HG02571 (cell line): ENCODE measurements around the gene CD22.

Experiments
- ATAC-seq: cut with Tn5 transposase; IDR thresholded peaks from one replicate; pipeline ENCODE4 v1.9.1; 2021; ENCODE audit warnings: mild to moderate bottlenecking, moderate library complexity; ENCODE audit not compliant: unreplicated experiment

CD22 gene

DNA sequence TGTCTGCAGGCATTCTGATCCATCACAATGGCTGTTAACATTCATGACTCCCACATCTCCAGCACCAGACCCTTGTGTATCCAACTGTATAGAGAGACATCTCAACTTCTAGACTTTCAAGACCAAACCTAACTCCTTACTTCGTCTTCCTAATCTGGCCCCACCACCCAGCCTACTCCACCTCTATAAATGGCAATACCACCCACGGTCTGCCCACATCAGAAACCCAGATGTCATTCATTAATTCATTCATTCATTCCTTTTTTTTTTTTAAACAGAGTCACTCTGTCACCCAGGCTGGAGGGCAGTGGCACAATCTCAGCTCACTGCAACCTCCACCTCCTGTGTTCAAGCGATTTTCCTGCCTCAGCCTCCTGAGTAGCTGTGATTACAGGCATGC, 52.3 kb downstream of the CD22 start:
- ATAC-seq = no peak

DNA sequence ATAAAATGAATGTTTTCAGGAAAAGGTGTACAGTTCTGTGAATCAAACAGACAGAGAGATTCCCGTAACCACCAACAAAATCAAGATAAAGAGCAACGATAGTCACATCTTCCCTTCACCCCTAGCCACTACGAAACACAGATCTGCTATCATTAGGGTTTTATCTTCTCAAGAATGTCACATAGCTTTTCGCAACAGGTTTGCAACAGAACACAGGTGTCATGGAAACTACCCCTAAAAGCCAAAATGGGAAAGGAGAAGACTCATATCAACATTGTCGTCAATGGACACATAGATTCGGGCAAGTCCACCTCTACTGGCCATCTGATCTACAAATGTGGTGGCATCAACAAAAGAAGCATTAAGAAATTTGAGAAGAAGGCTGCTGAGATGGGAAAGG, 52.9 kb downstream of the CD22 start:
- no peak for ATAC-seq

DNA sequence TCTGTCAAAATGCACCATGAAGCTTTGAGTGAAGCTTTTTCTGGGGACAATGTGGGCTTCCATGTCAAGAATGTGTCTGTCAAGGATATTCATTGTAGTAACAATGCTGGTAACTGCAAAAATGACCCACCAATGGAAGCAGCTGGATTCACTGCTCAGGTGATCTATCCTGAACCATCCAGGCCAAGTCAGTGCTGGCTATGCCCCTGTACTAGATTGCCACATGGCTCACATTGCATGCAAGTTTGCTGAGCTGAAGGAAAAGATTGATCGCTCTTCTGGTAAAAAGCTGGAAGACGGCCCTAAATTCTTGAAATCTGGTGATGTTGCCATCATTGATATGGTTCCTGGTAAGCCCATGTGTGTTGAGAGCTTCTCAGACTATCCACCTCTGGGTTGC, 54.5 kb downstream of the CD22 start:
- no peak for ATAC-seq

DNA sequence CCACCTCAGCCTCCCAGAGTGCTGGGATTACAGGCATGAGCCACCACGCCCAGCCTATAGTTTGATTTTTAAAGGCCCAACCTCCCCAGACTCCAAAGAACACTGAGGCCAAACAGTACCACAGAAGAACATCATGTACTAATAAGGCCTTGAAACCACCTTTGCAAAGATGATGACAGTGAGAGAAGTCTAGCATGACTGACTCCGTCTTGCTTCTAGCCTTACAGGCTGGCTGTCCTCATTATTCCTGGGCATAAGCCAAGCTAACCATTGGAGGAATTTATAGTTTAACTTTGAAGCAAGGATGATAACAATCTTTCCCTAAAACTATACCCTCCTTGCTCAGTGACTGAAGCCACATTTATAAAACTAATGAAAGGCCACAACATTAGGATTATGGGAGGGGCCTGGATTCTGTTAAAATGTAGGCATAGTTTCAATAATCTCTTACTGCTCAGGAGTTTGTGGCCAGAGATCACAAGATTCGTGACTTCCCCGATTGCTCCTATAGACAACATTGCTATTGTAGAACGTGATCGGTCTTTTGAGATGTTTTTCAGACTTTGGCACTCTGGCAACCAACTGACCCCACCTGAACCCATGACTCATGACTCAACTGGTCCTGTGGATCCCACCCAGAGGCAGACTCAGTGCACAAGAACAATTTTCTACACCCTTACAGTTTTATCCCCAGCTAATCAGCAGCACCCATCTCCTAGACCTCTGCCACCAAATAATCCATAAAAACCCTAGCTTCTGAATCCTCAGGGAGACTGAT, 59.5 kb downstream of the CD22 start:
- ATAC-seq = no peak

DNA sequence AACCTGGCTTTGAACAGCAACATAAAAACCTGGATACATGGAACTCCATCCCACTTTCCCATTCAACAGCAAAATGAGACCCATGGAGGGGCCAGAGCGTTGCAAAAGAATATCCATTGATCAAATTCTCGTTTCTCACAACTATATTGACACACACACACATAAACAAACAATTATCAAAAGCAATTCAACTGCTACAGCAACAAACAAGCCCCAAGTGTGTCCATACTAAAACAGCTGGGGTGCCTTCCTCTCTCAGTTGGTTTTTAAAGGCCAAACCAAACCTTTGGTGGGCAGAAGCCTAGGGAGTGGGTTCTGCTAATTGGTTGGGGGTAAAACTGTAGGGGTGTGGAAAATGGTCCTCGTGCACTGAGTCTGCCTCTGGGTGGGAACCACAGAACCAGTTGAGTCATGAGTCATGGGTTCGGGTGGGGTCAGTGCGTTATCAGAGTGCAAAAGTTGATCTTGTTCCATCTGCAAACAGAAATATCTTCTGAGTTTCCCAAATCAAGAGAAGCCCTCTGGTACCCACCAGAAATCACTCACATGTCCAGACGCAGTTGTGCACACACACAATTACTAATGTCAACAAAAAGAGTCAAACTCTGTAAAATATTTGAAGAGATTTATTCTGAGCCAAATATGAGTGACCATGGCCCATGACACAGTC, 60.3 kb downstream of the CD22 start:
- no peak for ATAC-seq

DNA sequence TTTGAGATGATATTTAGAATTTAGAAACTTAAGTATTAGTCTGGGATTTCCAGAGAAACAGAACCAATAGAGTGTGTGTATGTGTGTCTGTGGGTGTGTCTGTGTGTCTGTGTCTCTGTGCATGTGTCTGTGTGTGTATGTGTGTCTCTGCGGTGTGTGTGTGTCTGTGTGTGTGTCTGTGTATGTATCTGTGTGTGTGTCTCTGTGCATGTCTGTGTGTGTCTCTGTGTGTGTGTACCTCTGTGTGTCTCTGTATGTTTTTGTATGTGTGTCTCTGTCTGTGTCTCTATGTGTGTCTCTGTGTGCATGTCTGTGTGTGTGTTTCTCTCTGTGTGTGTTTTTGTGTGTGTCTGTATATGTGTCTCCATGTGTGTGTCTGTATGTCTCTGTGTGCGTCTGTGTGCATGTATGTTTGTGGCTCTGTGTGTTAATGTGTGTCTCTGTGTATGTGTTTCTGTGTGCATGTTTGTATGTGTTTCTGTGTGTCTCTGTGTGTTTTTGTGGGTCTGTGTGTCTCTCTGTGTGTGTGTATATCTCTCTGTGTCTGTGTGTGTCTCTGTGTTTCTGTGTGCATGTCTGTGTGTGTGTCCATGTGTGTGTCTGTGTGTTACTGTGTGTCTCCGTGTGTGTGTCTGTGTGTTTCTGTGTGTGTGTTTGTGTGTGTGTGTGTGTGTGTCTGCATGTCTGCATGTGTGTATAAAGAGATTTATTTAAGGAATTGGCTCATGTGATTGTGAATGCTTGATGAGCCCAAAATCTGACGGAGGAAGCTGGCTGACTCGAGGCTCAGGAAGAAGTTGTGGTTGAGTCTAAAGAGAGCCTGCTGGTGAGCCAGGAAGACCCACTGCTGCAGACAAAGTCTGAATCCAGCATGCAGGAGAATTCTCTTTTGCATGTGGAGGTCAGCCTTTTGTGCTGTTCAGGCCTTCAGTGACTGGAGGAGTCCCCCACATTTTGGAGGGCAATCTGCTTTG, 64.0 kb downstream of the CD22 start:
- ATAC-seq = no peak

DNA sequence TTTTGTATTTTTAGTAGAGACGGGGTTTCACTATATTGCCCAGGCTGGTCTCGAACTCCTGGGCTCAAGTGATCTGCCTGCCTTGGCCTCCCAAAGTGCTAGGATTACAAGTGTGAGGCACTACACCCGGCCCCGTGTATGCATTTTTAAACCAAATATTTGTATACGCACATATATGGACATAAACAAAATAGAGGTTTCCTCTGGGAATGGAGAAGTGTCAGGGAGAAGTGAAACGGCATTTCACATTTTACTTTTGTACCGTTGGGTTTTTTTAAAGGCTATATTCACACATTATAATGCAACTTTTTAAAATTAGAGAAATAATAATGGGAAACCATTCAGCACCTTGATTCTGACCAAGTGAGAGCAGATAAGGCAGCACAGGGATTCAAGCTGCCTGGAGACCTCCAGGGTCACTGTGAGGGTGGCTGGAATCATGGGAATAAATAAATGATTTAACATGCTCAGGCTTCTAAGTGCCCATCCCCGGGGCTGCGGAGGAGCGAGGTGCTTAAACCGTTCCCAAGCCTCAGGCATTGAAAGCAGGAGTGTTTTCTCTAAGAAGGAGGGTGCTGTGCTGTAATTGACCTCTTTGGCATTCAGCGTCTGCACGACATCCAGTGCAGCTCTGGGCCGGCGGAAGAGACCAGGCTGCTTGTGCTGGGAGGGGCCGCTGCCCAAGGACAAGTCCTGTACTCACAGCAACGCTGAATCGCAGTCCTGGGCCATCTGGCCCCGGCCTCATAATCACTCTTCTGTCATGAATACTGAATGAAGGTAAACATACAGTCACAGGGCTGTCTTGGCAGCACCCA, 66.6 kb downstream of the CD22 start:
- ATAC-seq = no peak

DNA sequence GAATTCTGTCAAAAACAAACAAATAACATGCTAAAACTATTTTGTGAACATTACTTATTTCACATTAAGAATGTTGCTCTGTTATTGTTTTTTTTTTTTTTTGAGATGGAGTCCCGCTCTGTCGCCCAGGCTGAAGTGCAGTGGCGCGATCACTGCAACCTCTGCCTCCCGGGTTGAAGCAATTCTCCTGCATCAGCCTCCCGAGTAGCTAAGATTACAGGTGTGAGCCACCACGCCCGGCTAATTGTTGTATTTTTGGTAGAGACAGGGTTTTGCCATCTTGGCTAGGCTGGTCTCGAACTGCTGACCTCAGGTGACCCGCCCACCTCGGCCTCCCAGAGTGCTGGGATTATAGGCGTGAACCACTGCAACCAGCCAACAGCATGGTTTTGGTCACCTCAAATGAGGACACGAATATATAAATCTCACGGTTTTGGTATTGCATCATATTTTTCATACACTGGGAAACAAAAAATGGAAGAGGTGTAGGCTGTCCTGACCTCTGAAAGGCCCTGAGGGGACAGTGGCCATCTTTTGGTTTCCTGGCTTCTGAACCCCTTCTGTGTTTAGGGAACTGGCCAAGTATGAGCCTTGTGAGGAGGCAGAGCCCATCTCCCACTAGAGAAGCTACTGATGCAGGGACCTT, 67.4 kb downstream of the CD22 start:
- no peak for ATAC-seq
